HG03175 (cell line): ENCODE results near the gene C6orf132.

Experiments used
- ATAC-seq: cut with Tn5 transposase; IDR thresholded peaks from one replicate; pipeline ENCODE4 v1.9.1; 2021; ENCODE audit warnings: mild to moderate bottlenecking, moderate library complexity; ENCODE audit not compliant: unreplicated experiment

C6orf132 gene

DNA sequence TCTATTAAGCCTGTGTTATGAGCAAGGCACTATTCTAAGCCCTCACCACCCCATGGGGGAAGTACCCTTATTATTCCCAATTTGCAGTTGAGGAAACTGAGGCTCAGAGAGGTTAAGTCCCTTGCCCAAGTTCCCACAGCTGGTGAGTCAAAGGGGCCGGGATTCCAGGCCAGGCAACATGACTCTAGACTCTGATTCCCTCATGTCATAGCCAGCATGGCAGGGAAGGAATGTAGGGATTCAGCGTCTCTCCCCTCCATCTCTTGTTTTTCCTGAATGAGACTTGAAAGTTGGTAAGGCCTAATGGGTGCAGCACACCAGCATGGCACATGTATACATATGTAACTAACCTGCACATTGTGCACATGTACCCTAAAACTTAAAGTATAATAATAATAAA, 6.7 kb downstream of the C6orf132 start:
- no peak for ATAC-seq

DNA sequence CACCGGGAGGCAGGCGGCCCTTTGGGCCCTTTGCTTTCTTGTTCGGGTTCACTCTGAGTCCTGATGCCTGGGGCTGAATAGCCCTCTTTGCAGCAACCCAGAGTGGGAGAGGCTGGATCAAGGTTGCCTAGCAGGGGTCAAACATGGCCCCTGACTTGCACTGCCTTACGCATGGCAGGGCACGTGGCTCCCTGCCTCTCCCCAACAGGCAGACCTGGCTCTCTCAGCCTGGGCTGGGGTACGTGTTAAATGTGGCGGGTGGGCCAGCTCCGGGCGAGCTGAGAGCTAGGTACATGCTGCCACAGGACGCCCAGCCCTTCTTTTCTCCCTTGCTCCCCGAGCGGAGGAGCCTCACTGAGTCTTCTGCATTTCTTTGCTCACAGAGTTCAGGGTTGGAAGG, 7.3 kb downstream of the C6orf132 start:
- ATAC-seq = no peak

DNA sequence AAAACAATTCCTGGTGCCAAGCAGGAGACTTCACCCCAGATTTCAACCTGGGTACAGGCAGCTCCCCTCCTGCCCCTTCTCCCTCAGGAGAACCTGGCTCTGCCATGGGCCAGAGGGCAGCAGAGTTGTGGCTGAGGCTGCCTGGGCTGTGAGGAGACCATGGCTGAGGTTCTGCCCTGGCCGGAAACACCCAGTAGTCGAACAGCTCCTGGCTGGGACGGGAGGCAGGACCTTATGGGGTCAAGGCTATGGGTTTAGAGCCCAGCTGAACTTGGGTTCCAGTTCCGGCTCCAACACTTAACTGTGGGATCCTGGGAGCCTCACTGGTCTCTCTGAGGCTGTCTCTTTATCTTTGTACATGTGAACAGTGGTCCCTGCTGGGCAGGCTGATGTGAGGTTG, 8.5 kb downstream of the C6orf132 start:
- no peak for ATAC-seq

DNA sequence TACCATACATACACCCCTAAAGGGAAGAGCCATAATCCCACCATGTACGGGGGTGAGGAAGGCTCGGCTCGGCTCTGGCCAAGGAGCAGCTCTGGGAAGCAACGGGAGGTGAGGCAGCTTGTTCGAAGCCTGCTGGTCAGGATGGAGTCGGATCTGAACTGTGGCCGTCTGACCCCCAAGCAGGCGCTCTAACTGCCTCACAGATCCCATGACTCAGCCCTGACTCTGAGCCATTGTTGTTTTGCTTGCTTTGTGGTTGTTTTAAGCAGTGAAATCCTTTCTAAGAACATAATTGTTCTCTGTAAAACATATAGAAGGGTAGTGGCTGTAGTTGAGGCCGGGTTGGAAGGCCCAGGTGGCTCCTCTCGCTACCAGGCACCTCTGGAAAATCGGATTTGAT, 10.9 kb downstream of the C6orf132 start:
- ATAC-seq = no peak

DNA sequence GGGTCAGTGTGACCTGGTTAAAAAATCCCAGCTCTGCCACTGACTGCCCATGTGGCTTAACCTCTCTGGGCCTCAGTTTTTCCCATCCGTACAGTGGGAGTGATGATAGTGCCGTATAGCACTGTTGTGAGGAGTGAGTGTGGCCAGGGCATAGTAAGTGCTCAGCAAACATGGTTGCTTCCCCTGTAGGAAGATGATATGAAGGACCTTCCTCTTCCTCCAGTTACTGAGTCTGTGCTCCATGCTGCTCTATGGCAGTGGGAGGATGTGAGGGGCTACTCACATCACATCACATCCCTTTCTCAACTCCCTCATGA, 13.1 kb downstream of the C6orf132 start:
- no peak for ATAC-seq

DNA sequence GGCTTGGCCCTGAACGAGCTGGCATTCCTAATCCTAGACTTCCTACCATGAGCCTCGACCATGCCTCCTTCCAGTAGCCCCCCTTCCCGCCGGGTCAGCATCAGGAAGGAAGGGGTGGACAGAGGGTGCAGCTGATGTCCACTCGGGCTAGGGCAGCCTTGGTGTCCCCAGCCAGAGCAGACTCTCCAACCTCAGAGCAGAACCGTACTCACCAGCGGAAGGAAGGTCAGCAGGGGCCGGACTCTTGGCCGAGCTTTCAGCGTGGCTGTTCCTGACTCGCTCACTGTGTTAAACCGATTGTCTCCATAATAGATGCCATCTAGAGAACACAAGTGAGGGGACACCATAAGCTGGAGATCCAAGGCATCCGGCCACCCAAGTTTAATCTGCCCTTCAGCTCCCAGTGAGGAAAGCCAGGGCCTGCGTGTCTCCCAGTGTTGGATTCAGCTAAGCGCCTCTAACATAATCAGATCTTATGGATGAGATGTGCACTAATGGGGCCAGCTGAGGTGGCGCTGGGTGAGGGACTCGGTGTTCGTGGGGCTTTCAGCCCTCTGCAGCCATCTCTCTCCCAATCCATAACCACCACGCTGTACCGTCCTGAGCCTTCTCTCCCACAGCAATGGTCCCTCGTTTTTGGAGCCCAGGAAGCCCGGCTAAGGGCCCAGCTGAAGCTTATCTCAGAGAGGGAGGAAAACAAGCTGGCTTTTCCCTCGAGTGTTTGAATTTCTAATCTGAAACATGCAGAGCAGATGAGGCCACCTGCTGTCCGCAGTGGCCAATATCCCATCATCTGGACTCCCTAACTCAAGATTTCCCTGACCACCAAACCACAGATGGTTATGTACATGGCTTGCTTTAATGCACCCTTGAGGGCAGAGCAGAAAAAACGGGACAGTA, 13.7 kb downstream of the C6orf132 start:
- ATAC-seq = no peak

- no peak for ATAC-seq
Observed at GRCh38 chr6:42125663-42126062, 16.8 kb downstream of the C6orf132 start.

DNA sequence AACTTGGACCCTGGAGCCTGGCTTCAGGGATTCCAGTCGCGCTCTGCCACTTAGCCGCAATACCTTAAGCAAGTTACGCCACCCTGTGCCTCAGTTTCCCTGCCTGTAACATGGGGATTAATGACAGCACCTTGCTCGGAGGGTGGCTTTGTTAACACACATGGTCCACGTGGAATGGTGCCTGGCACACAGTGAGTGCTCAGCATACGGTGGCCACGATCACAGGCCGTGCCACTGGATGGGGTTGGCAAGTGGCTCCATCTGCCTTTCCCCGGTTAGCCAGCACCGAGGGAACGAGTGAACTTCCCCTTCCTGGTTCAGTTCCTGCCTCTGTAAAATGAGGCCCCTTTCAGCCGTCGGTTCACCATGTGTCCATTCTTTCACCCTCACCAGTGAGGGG, 17.2 kb downstream of the C6orf132 start:
- no peak for ATAC-seq

- no peak for ATAC-seq
Observed at GRCh38 chr6:42124223-42124836, 18.1 kb downstream of the C6orf132 start.

- ATAC-seq = no peak
Observed at GRCh38 chr6:42123379-42124103, 18.9 kb downstream of the C6orf132 start.

DNA sequence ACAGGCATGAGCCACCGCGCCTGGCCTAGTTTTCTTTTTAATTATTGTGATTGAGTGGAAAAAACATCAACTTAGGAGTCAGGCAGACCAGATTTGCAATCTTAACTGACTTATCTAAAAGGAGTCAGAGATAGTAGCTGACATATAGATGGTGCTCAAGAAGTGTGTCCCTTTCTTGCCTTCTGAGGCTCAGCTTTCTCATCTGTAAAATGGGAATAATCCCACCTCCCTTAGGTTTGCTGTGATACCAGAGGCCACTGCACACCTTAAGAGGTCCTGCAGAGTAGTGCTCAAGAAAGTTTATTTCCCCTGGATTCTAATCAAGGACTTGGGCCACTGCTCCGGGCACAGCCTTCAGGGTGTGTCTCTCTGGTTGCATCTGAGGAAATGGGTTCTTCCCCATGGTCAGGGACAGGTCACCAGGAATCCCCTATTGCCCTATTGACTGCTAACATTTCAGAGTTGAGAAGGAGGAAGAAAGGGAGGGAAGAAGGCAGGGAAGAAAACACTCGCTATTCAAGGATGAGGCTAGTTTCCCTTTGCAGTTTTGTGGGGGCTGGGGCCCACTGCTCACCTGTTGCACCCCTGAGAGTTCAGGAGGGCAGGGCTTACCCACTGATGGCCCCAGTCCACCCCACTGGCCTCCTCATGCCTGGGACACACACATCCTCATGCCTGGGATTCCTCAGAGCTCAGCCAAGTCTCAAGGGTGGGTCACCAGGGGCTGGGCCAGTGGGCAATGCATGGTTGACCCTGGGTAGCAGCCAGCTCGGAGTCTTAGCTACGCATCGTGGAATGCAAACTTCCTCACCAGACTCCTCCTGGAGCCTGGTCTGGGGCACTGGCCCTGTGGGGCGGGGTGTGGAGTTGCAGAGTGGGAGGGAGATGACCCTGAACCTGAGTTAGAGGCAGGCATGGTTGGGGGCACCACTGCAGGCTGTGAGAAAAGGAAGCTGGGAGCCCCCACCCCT, 21.2 kb downstream of the C6orf132 start:
- no peak for ATAC-seq

DNA sequence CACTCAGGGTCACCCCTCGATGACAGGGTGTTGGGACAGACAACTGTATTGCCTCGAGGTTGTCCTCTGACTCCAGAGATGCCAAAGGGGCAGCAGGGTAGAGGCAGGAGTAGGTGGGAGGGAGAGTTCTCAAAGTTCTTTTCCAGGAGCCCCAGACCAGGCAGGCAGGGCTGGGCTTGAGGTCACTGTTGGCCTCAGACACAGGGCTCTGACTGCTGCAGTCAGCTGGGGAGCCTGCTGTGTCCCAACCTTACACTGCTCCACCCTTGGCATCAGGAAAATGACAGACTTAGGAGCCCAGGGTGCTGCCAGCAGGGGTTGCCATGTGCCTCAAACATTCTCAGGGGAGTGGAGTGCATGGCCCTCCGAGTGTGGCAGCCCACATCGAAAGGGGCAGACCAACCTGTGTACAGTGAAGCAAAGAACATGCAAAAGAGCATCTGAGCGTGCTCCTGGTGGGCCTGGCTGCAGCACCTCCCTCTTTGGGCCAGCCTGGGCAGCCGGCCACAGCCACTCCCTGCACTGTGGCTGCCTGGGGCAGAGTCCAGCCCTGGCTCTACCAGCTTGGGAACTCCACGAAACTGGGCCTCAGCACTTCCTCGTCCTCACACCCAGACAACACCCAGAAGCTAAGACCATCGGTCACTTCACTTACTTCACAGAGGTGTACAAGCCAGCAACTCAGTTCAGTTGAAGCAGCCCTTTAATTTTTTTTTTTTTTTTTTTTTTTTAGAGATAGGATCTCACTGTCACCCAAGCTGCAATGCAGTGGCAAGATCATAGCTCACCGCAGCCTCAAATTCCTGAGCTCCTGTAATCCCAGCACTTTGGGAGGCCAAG, 24.0 kb downstream of the C6orf132 start:
- no peak for ATAC-seq

- no peak for ATAC-seq
Observed at GRCh38 chr6:42117843-42118161, 24.6 kb downstream of the C6orf132 start.

DNA sequence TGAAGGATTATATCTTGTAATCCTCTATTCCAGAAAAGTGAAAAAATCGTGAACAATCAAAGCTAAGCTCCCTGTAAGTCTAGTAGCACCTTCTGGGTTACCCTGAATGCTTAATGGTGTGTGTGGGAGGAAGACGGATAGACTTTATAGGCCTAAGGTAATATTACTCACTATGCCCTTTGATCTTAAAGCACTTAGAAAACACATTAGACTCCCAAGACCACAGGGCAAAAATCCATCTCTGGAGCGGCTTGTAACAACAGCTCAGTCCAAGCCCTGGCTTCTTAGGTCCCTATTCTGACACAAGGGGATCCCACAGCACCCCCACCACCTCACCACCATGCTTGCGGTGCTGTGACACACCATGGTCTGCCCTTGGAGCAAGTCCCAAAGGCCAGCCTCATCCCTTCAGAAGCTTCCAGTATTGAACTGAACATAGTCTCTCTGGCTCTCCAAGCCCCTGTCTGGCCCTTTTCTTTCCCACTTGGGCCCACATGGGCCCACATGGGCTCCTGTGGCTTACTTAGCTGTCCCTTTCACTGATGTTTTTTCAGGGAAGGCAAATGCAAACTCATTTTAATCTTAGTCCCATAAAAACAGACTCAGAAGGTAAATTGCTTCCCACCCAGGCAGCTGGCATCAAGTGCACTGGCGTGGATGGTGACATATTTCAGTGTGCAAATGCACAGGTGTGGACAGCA, 28.3 kb downstream of the C6orf132 start:
- no peak for ATAC-seq

DNA sequence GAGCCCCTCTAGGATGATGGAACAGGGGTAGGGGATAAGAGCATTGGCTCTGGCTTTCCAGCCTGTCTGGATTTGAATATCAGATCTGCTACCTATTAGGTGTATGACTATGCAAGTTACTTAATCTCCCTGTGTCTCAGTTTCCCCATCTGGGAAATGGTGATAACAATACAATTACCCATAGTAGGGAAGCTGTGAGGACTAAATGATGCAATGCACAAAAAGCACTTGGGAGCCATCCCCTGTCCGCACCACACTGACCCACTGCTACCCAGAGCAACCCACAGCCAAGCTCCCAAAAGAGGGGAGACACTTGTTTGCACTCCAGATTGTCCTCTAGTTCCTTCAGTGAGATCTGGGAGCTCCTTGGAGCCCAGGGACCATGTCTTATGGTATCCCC, 30.1 kb downstream of the C6orf132 start:
- ATAC-seq = no peak

GRCh38 chr6:42110683-42111082, 31.7 kb downstream of the C6orf132 start:
- ATAC-seq = no peak

- no peak for ATAC-seq
Observed at GRCh38 chr6:42108071-42108470, 34.3 kb downstream of the C6orf132 start.

GRCh38 chr6:42106112-42107023, 36.1 kb downstream of the C6orf132 start:
- no peak for ATAC-seq
